Measurements from ENCODE around the gene FGF14. TPM values are rescaled to one million over a fixed set of nuclear protein-coding genes. Genes with fewer than 3 reads are reported as not detected.
"Not testable (repeated sequence)": the region's sequence is repeated elsewhere in the genome, so short reads cannot be mapped to it uniquely, and the experiment has no call there.

FGF14 gene
- total RNA-seq, 1 donor from 2014 or later: not detected

GRCh38 chr13:102012299-102013293, 389.3 kb downstream of the FGF14 start:
- Histone ChIP-seq H3K4me1 (peaks cover 9 to 20% of the 10 kb centered on the region in 2 donors), H3K9me3 (peaks cover 4 to 12% of the 10 kb centered on the region in 2 donors), H3K27ac (peak overlapping the region; percentile 79 to 81), H3K27me3 (no peaks in the 10 kb centered on the region), H3K36me3 (no peaks in the 10 kb centered on the region), H3K4me3 (peak overlapping the region in 1 of 2 donors; percentile 32)
- intact Hi-C loops (cut with DNase I): no loop called here
- DNase-seq (ENCODE audit: low spot score in 2 of 2): no peak
- TF ChIP-seq CTCF (IDR thresholded peaks at IDR 0.05): no peak

GRCh38 chr13:102011455-102011854, 390.4 kb downstream of the FGF14 start:
- H3K4me3 ChIP-seq: peak overlapping the region in 1 of 2 donors; percentile 0
- intact Hi-C loops (cut with DNase I); DNase-seq (ENCODE audit: low spot score in 2 of 2); H3K27me3 ChIP-seq; H3K36me3 ChIP-seq; H3K9me3 ChIP-seq: not testable (repeated sequence)
- H3K27ac ChIP-seq: peak overlapping the region; percentile 79 to 81
- peaks cover 9 to 20% of the 10 kb centered on the region in 2 donors for H3K4me1 ChIP-seq

- intact Hi-C loops (cut with DNase I): loop anchor here (10.0 kb wide), 1 partner anchor 391 kb away; no protein-coding TSS in a partner anchor
- no peak for DNase-seq (ENCODE audit: low spot score in 2 of 2)
These were observed 397.8 kb downstream of the FGF14 start for GRCh38 chr13:102003848-102004570.

GRCh38 chr13:102002287-102002686, 399.6 kb downstream of the FGF14 start:
- H3K27ac ChIP-seq: peak overlapping the region; percentile 44 to 69
- no peaks in the 10 kb centered on the region for H3K9me3 ChIP-seq
- H3K4me1 ChIP-seq: peaks cover 0 to 12% of the 10 kb centered on the region in 2 donors
- TF ChIP-seq CTCF (IDR thresholded peaks at IDR 0.05): no peak
- intact Hi-C loops (cut with DNase I): loop anchor here (10.0 kb wide), 1 partner anchor 393 kb away; no protein-coding TSS in a partner anchor
- no peaks in the 10 kb centered on the region for H3K36me3 ChIP-seq
- no peaks in the 10 kb centered on the region for H3K27me3 ChIP-seq
- no peak overlapping the region for H3K4me3 ChIP-seq
- no peak for DNase-seq (ENCODE audit: low spot score in 2 of 2)

More at GRCh38 chr13:102003848-102004570, 397.8 kb downstream of the FGF14 start:
- no peak overlapping the region for H3K4me3 ChIP-seq
- no peak for TF ChIP-seq CTCF (IDR thresholded peaks at IDR 0.05)
- H3K9me3 ChIP-seq: no peaks in the 10 kb centered on the region
- no peaks in the 10 kb centered on the region for H3K36me3 ChIP-seq
- H3K27ac ChIP-seq: peak overlapping the region; percentile 27 to 36
- no peaks in the 10 kb centered on the region for H3K27me3 ChIP-seq
- H3K4me1 ChIP-seq: peaks cover 0 to 12% of the 10 kb centered on the region in 2 donors

DNA sequence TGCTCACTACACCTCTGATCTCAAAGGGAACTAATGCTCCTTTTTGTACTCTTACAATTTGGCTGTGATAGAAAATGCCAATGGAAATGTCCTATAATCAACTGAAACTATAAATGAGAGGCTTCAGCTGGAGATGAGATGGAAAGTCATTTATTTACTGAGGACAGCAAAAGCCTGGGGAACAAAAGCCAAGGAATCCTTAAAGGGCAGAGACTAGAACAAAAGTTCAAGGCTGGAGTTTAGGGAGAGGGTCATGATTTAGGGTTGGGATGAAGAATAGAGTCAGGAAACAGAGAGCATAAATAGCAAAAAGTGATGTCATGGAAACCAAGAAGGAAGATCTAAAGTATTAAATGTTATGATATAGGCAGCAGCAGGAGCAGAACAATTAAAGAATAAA, 401.1 kb downstream of the FGF14 start:
- no peaks in the 10 kb centered on the region for H3K36me3 ChIP-seq
- H3K4me3 ChIP-seq: no peak overlapping the region
- H3K27ac ChIP-seq: no peak overlapping the region
- H3K27me3 ChIP-seq: no peaks in the 10 kb centered on the region
- intact Hi-C loops (cut with DNase I): loop anchor here (10.0 kb wide), 1 partner anchor 394 kb away; no protein-coding TSS in a partner anchor
- no peak for DNase-seq (ENCODE audit: low spot score in 2 of 2)
- H3K9me3 ChIP-seq: no peaks in the 10 kb centered on the region
- peaks cover 0 to 9% of the 10 kb centered on the region in 2 donors for H3K4me1 ChIP-seq
- no peak for TF ChIP-seq CTCF (IDR thresholded peaks at IDR 0.05)

Data from ascending aorta (tissue), 2 donors.